Panc1 (cell line): ENCODE measurements around the gene TMEM107. TPM values are rescaled to one million over a fixed set of nuclear protein-coding genes. Genes with fewer than 3 reads are reported as not detected.

Experiments
- ATAC-seq: fragments of 200-7000 bp; cut with Tn5 transposase; 2 replicates; pipeline ENCODE4 v1.9.1; 2020; ENCODE audit warnings: mild to moderate bottlenecking, moderate library complexity
- BruUV-seq: library from RNA; stranded (reverse); fragments of 400-500 nt; replicated peaks from 2 replicates; lab custom pipeline; 2021; lab: Mats Ljungman, UMichigan
- CTCF ChIA-PET: fragments of 300-600 bp; sonication (Branson Sonifier 250); formaldehyde crosslinking; loops from one replicate; lab custom pipeline; 2022; ENCODE audit warnings: antibody characterized with exemption; lab: Charles Lee
- POLR2A ChIA-PET: fragments of 300-600 bp; sonication (Branson Sonifier 250); formaldehyde crosslinking; loops from one replicate; lab custom pipeline; 2022; ENCODE audit warnings: antibody characterized with exemption; lab: Charles Lee
- DNase-seq: peaks from one replicate; pipeline ENCODE4 v3.0.0-alpha.2; 2010; ENCODE audit warnings: low read depth, low spot score
- H3K27ac ChIP-seq: 2 replicates; pipeline ENCODE4 v1.5.1; 2011; ENCODE audit warnings: mild to moderate bottlenecking, low read length, inconsistent platforms
- H3K27me3 ChIP-seq: fragments of 200-500 bp; sonication (Bioruptor generic); 2 replicates; pipeline ENCODE4 v1.6.0; 2014; ENCODE audit warnings: low read length, inconsistent platforms; ENCODE audit not compliant: control insufficient read depth, insufficient read depth
- H3K36me3 ChIP-seq: fragments of 200-500 bp; sonication (Bioruptor generic); 2 replicates; pipeline ENCODE4 v1.5.1; 2014; ENCODE audit warnings: inconsistent platforms, mild to moderate bottlenecking, low read length, moderate library complexity; ENCODE audit not compliant: control insufficient read depth, insufficient read depth
- H3K4me1 ChIP-seq: 2 replicates; pipeline ENCODE4 v1.5.1; 2011; ENCODE audit warnings: inconsistent platforms, mild to moderate bottlenecking, low read length, moderate library complexity; ENCODE audit not compliant: control insufficient read depth, insufficient read depth
- H3K4me3 ChIP-seq, 2 experiments: 2 replicates each; pipeline ENCODE4 v1.5.1; 2011 to 2012; ENCODE audit warnings: low read depth in 2 of 2, low read length in 2 of 2, mild to moderate bottlenecking in 2 of 2, inconsistent platforms in 1 of 2, moderate library complexity in 1 of 2
- H3K9me3 ChIP-seq: fragments of 200-500 bp; sonication (Bioruptor generic); 2 replicates; pipeline ENCODE4 v1.5.1; 2014; ENCODE audit warnings: low read depth, mild to moderate bottlenecking, inconsistent platforms, low read length, moderate library complexity; ENCODE audit not compliant: control insufficient read depth, insufficient read depth
- CTCF ChIP-seq: fragments of 450-650 bp; IDR thresholded peaks from 2 replicates; pipeline ENCODE4 v1.5.1; 2017; ENCODE audit warnings: mild to moderate bottlenecking
- POLR2AphosphoS5 ChIP-seq: IDR thresholded peaks from 2 replicates; pipeline ENCODE4 v1.6.1; 2012; ENCODE audit warnings: mild to moderate bottlenecking, low read depth, low read length, moderate library complexity
- REST ChIP-seq, 2 experiments: IDR thresholded peaks; 2 replicates each; pipeline ENCODE4 v1.6.1; 2011 to 2012; ENCODE audit warnings: low read depth in 2 of 2, control low read depth in 1 of 2, low read length in 1 of 2, mild to moderate bottlenecking in 1 of 2, moderate library complexity in 1 of 2; ENCODE audit not compliant: insufficient read depth in 1 of 2
- SIN3A ChIP-seq: IDR thresholded peaks from 2 replicates; pipeline ENCODE4 v1.6.1; 2012; ENCODE audit warnings: low read depth, mild to moderate bottlenecking, low read length, moderate library complexity, borderline replicate concordance; ENCODE audit not compliant: insufficient read depth
- TCF7L2 ChIP-seq: IDR thresholded peaks from 2 replicates; pipeline ENCODE4 v1.6.1; 2011; ENCODE audit warnings: mild to moderate bottlenecking, low read depth, low read length, inconsistent platforms
- in situ Hi-C: cut with HindIII; loops from 2 replicates; pipeline ENCODE4 v1.10.0; 2016; ENCODE audit warnings: low sequenced_read_pairs, low pct_unique_long_range_greater_than_20kb
- intact Hi-C: fragments of 100-400 bp; cut with micrococcal nuclease; formaldehyde crosslinking; loops from one replicate; pipeline ENCODE4 v1.10.0; 2022; ENCODE audit not compliant: unreplicated experiment
- total RNA-seq: library from RNA; stranded (reverse); gene quantifications from one replicate; pipeline ENCODE4 v1.2.1, GENCODE V29; 2021; ENCODE audit not compliant: unreplicated experiment

TMEM107 gene
- total RNA-seq, 1 experiment from 2014 or later: 10.6 TPM

- Histone ChIP-seq H3K27me3 (no peaks in the 10 kb centered on the region), H3K36me3 (no peaks in the 10 kb centered on the region), H3K4me1 (peaks cover 22% of the 10 kb centered on the region), H3K4me3 (peak within 1 kb of the TSS; percentile 71 to 73), H3K27ac (peak within 1 kb of the TSS; percentile 86), H3K9me3 (no peaks in the 10 kb centered on the region)
- intact Hi-C loops (no loop called here), in situ Hi-C loops (no loop called here)
- POLR2A ChIA-PET: interaction anchor here (0.6 kb wide), 1 partner anchor 60 kb away, joined by 3 read pairs; no protein-coding TSS in a partner anchor
- DNase-seq: peak; percentile 89
- no peak for TF ChIP-seq TCF7L2
- peak; percentile 46; the same call in 1 of the 2 replicates for TF ChIP-seq POLR2AphosphoS5
- TF ChIP-seq CTCF: no peak; the same call in 1 of the 2 replicates
- TF ChIP-seq SIN3A: no peak
- no TSS peak for BruUV-seq
- ATAC-seq: peak; percentile 66
- CTCF ChIA-PET: interaction anchor here (0.6 kb wide), 1 partner anchor 71 kb away, joined by 6 read pairs; no protein-coding TSS in a partner anchor
These were observed 13.7 kb upstream of the TMEM107 start, which contains the start of gene BORCS6 for GRCh38 chr17:8189711-8190477. Gene BORCS6, minus strand, starts transcription at chr17:8190180. Its CDS starts 40 bp downstream, at chr17:8190140.

GRCh38 chr17:8189041-8189710, 13.0 kb upstream of the TMEM107 start:
- BruUV-seq: no TSS peak
- peak overlapping the region; percentile 71 to 73 for H3K4me3 ChIP-seq
- in situ Hi-C loops (no loop called here), intact Hi-C loops (no loop called here)
- H3K36me3 ChIP-seq: no peaks in the 10 kb centered on the region
- ATAC-seq (no peak), DNase-seq (no peak)
- CTCF ChIA-PET: interaction anchor here (0.6 kb wide), 1 partner anchor 35 kb away, joined by 7 read pairs; no protein-coding TSS in a partner anchor
- H3K4me1 ChIP-seq: peaks cover 22% of the 10 kb centered on the region
- no peaks in the 10 kb centered on the region for H3K9me3 ChIP-seq
- no peaks in the 10 kb centered on the region for H3K27me3 ChIP-seq
- TF ChIP-seq TCF7L2 (no peak), POLR2AphosphoS5 (no peak), SIN3A (no peak), CTCF (no peak), REST (IDR thresholded peaks at IDR 0.05; ENCODE audit: insufficient read depth in 1 of 2, low read depth in 2 of 2, low read length in 1 of 2) (no peak)
- peak overlapping the region; percentile 82 for H3K27ac ChIP-seq
- POLR2A ChIA-PET: no interaction called here
